ENCODE measurements around the gene AATF. TPM values are rescaled to one million over a fixed set of nuclear protein-coding genes. Genes with fewer than 3 reads are reported as not detected.
A peak's percentile ranks its signal among the peaks of the same experiment; 100 is the strongest.

The AATF gene
- total and polyA plus RNA-seq, 9 of the 15 experiments (the other 6 are each of a cell fraction or from before 2014, with no cell fraction given): 34.5 to 133 (median 90.1) TPM

DNA sequence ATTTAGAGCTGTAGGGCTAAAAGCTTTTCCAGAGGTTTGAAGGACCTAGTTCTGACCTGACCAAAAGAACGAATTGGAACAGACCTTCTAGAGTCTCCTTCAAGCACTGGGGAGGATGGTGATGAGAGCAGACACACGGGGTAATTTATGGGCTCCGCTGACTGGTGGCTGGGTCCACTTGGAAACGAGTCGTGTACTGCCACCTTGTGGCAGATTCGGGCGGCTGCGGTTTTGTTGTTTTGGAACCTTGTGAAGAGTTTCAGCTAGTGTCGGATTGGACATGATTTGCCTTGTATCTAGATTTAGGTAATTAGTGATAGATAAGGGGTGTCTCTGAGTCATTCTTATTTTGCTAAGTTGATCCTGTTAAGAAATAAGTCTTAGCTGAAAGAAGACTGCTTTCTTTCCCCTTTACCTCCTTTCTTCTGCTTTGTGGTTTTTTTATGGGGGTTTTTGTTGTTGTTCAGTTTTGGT, 98.9 kb downstream of the AATF start (continued):
- TF ChIP-seq, protein P1, sequence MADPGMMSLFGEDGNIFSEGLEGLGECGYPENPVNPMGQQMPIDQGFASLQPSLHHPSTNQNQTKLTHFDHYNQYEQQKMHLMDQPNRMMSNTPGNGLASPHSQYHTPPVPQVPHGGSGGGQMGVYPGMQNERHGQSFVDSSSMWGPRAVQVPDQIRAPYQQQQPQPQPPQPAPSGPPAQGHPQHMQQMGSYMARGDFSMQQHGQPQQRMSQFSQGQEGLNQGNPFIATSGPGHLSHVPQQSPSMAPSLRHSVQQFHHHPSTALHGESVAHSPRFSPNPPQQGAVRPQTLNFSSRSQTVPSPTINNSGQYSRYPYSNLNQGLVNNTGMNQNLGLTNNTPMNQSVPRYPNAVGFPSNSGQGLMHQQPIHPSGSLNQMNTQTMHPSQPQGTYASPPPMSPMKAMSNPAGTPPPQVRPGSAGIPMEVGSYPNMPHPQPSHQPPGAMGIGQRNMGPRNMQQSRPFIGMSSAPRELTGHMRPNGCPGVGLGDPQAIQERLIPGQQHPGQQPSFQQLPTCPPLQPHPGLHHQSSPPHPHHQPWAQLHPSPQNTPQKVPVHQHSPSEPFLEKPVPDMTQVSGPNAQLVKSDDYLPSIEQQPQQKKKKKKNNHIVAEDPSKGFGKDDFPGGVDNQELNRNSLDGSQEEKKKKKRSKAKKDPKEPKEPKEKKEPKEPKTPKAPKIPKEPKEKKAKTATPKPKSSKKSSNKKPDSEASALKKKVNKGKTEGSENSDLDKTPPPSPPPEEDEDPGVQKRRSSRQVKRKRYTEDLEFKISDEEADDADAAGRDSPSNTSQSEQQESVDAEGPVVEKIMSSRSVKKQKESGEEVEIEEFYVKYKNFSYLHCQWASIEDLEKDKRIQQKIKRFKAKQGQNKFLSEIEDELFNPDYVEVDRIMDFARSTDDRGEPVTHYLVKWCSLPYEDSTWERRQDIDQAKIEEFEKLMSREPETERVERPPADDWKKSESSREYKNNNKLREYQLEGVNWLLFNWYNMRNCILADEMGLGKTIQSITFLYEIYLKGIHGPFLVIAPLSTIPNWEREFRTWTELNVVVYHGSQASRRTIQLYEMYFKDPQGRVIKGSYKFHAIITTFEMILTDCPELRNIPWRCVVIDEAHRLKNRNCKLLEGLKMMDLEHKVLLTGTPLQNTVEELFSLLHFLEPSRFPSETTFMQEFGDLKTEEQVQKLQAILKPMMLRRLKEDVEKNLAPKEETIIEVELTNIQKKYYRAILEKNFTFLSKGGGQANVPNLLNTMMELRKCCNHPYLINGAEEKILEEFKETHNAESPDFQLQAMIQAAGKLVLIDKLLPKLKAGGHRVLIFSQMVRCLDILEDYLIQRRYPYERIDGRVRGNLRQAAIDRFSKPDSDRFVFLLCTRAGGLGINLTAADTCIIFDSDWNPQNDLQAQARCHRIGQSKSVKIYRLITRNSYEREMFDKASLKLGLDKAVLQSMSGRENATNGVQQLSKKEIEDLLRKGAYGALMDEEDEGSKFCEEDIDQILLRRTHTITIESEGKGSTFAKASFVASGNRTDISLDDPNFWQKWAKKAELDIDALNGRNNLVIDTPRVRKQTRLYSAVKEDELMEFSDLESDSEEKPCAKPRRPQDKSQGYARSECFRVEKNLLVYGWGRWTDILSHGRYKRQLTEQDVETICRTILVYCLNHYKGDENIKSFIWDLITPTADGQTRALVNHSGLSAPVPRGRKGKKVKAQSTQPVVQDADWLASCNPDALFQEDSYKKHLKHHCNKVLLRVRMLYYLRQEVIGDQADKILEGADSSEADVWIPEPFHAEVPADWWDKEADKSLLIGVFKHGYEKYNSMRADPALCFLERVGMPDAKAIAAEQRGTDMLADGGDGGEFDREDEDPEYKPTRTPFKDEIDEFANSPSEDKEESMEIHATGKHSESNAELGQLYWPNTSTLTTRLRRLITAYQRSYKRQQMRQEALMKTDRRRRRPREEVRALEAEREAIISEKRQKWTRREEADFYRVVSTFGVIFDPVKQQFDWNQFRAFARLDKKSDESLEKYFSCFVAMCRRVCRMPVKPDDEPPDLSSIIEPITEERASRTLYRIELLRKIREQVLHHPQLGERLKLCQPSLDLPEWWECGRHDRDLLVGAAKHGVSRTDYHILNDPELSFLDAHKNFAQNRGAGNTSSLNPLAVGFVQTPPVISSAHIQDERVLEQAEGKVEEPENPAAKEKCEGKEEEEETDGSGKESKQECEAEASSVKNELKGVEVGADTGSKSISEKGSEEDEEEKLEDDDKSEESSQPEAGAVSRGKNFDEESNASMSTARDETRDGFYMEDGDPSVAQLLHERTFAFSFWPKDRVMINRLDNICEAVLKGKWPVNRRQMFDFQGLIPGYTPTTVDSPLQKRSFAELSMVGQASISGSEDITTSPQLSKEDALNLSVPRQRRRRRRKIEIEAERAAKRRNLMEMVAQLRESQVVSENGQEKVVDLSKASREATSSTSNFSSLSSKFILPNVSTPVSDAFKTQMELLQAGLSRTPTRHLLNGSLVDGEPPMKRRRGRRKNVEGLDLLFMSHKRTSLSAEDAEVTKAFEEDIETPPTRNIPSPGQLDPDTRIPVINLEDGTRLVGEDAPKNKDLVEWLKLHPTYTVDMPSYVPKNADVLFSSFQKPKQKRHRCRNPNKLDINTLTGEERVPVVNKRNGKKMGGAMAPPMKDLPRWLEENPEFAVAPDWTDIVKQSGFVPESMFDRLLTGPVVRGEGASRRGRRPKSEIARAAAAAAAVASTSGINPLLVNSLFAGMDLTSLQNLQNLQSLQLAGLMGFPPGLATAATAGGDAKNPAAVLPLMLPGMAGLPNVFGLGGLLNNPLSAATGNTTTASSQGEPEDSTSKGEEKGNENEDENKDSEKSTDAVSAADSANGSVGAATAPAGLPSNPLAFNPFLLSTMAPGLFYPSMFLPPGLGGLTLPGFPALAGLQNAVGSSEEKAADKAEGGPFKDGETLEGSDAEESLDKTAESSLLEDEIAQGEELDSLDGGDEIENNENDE (IDR thresholded peaks at IDR 0.05; ENCODE audit: low read depth, low read length): no peak
- no peak for TF ChIP-seq ZNF324 (CRISPR knock-in tag; IDR thresholded peaks at IDR 0.05)
- no peak for TF ChIP-seq ZNF347 (CRISPR knock-in tag; IDR thresholded peaks at IDR 0.05; ENCODE audit: low read depth)
- no peak for TF ChIP-seq KDM2B (CRISPR knock-in tag; IDR thresholded peaks at IDR 0.05)
- no peak for TF ChIP-seq PHF21A (IDR thresholded peaks at IDR 0.05; ENCODE audit: borderline replicate concordance, low read depth)
- peak; percentile 96 for TF ChIP-seq PKNOX1 (IDR thresholded peaks at IDR 0.05)
- TF ChIP-seq, protein P2, sequence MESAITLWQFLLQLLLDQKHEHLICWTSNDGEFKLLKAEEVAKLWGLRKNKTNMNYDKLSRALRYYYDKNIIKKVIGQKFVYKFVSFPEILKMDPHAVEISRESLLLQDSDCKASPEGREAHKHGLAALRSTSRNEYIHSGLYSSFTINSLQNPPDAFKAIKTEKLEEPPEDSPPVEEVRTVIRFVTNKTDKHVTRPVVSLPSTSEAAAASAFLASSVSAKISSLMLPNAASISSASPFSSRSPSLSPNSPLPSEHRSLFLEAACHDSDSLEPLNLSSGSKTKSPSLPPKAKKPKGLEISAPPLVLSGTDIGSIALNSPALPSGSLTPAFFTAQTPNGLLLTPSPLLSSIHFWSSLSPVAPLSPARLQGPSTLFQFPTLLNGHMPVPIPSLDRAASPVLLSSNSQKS (CRISPR knock-in tag; IDR thresholded peaks at IDR 0.05): no peak
- TF ChIP-seq, protein P3, sequence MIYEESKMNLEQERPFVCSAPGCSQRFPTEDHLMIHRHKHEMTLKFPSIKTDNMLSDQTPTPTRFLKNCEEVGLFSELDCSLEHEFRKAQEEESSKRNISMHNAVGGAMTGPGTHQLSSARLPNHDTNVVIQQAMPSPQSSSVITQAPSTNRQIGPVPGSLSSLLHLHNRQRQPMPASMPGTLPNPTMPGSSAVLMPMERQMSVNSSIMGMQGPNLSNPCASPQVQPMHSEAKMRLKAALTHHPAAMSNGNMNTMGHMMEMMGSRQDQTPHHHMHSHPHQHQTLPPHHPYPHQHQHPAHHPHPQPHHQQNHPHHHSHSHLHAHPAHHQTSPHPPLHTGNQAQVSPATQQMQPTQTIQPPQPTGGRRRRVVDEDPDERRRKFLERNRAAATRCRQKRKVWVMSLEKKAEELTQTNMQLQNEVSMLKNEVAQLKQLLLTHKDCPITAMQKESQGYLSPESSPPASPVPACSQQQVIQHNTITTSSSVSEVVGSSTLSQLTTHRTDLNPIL (CRISPR knock-in tag; IDR thresholded peaks at IDR 0.05): no peak
- TF ChIP-seq TAL1 (IDR thresholded peaks at IDR 0.05): no peak
- TF ChIP-seq CBFB (CRISPR knock-in tag; IDR thresholded peaks at IDR 0.05): peak; percentile 85
- no peak for TF ChIP-seq ZNF140 (CRISPR knock-in tag; IDR thresholded peaks at IDR 0.05)
- no peak for TF ChIP-seq PURB (CRISPR knock-in tag; IDR thresholded peaks at IDR 0.05; ENCODE audit: low read depth)
- TF ChIP-seq NFATC3 (IDR thresholded peaks at IDR 0.05): no peak
- 0 out of 2 replicates have a peak, but pooled peaks have one; percentile 41 for TF ChIP-seq SMARCA4 (IDR thresholded peaks at IDR 0.05)
